Measurements from ENCODE around the gene DLG2.
"Not testable (repeated sequence)": the region's sequence is repeated elsewhere in the genome, so short reads cannot be mapped to it uniquely, and the experiment has no call there.

DLG2 gene

GRCh38 chr11:83601914-83602527, 2025.1 kb downstream of the DLG2 start:
- H3K27ac ChIP-seq (ENCODE audit: low read depth, low read length), result no peak overlapping the region
- no peaks in the 10 kb centered on the region for H3K27me3 ChIP-seq (ENCODE audit: control insufficient read depth in 1 of 2, insufficient read depth in 2 of 2, low read length in 2 of 2)
- H3K9ac ChIP-seq (ENCODE audit: low read length), result no peak overlapping the region
- H3K4me1 ChIP-seq (ENCODE audit: insufficient read depth, low read length), result no peaks in the 10 kb centered on the region
- no peaks in the 10 kb centered on the region for H3K36me3 ChIP-seq (ENCODE audit: insufficient read depth, low read length)
- H3K9me3 ChIP-seq (ENCODE audit: low read length), result no peaks in the 10 kb centered on the region
- no peak overlapping the region for H3K4me3 ChIP-seq (ENCODE audit: low read depth in 1 of 2, low read length in 2 of 2)

- Histone ChIP-seq H3K4me1 (ENCODE audit: insufficient read depth, low read length) (no peaks in the 10 kb centered on the region), H3K9ac (ENCODE audit: low read length) (no peak overlapping the region), H3K9me3 (ENCODE audit: low read length) (no peaks in the 10 kb centered on the region), H3K27me3 (ENCODE audit: control insufficient read depth in 1 of 2, insufficient read depth in 2 of 2, low read length in 2 of 2) (no peaks in the 10 kb centered on the region), H3K36me3 (ENCODE audit: insufficient read depth, low read length) (no peaks in the 10 kb centered on the region), H3K4me3 (ENCODE audit: low read depth in 1 of 2, low read length in 2 of 2) (no peak overlapping the region), H3K27ac (ENCODE audit: low read depth, low read length) (no peak overlapping the region)
Measured at GRCh38 chr11:83601201-83601913, 2025.8 kb downstream of the DLG2 start.

GRCh38 chr11:83600661-83601060, 2026.5 kb downstream of the DLG2 start:
- H3K4me1 ChIP-seq (ENCODE audit: insufficient read depth, low read length), result no peaks in the 10 kb centered on the region
- H3K9ac ChIP-seq (ENCODE audit: low read length), result no peak overlapping the region
- H3K36me3 ChIP-seq (ENCODE audit: insufficient read depth, low read length), result no peaks in the 10 kb centered on the region
- no peaks in the 10 kb centered on the region for H3K27me3 ChIP-seq (ENCODE audit: control insufficient read depth in 1 of 2, insufficient read depth in 2 of 2, low read length in 2 of 2)
- H3K9me3 ChIP-seq (ENCODE audit: low read length), result no peaks in the 10 kb centered on the region
- no peak overlapping the region for H3K27ac ChIP-seq (ENCODE audit: low read depth, low read length)
- H3K4me3 ChIP-seq (ENCODE audit: low read depth in 1 of 2, low read length in 2 of 2), result no peak overlapping the region

GRCh38 chr11:83599066-83599465, 2028.1 kb downstream of the DLG2 start:
- H3K4me1 ChIP-seq (ENCODE audit: insufficient read depth, low read length), result no peaks in the 10 kb centered on the region
- no peaks in the 10 kb centered on the region for H3K9me3 ChIP-seq (ENCODE audit: low read length)
- H3K27me3 ChIP-seq (ENCODE audit: control insufficient read depth in 1 of 2, insufficient read depth in 2 of 2, low read length in 2 of 2), result no peaks in the 10 kb centered on the region
- no peak overlapping the region for H3K4me3 ChIP-seq (ENCODE audit: low read depth in 1 of 2, low read length in 2 of 2)
- H3K36me3 ChIP-seq (ENCODE audit: insufficient read depth, low read length), result no peaks in the 10 kb centered on the region
- no peak overlapping the region for H3K27ac ChIP-seq (ENCODE audit: low read depth, low read length)
- H3K9ac ChIP-seq (ENCODE audit: low read length), result no peak overlapping the region

- not testable (repeated sequence) for H3K36me3 ChIP-seq (ENCODE audit: insufficient read depth, low read length); H3K4me3 ChIP-seq (ENCODE audit: low read depth in 1 of 2, low read length in 2 of 2); H3K27me3 ChIP-seq (ENCODE audit: control insufficient read depth in 1 of 2, insufficient read depth in 2 of 2, low read length in 2 of 2); H3K27ac ChIP-seq (ENCODE audit: low read depth, low read length); H3K4me1 ChIP-seq (ENCODE audit: insufficient read depth, low read length); H3K9me3 ChIP-seq (ENCODE audit: low read length); H3K9ac ChIP-seq (ENCODE audit: low read length)
Measured at GRCh38 chr11:83587797-83588196, 2039.3 kb downstream of the DLG2 start.

GRCh38 chr11:83583757-83584366, 2043.3 kb downstream of the DLG2 start:
- Histone ChIP-seq H3K36me3 (ENCODE audit: insufficient read depth, low read length) (no peaks in the 10 kb centered on the region), H3K27ac (ENCODE audit: low read depth, low read length) (no peak overlapping the region), H3K4me1 (ENCODE audit: insufficient read depth, low read length) (no peaks in the 10 kb centered on the region), H3K27me3 (ENCODE audit: control insufficient read depth in 1 of 2, insufficient read depth in 2 of 2, low read length in 2 of 2) (no peaks in the 10 kb centered on the region), H3K4me3 (ENCODE audit: low read depth in 1 of 2, low read length in 2 of 2) (no peak overlapping the region), H3K9ac (ENCODE audit: low read length) (no peak overlapping the region), H3K9me3 (ENCODE audit: low read length) (no peaks in the 10 kb centered on the region)

GRCh38 chr11:83574519-83574918, 2052.6 kb downstream of the DLG2 start:
- no peak overlapping the region for H3K4me3 ChIP-seq (ENCODE audit: low read depth in 1 of 2, low read length in 2 of 2)
- H3K27ac ChIP-seq (ENCODE audit: low read depth, low read length), result no peak overlapping the region
- no peak overlapping the region for H3K9ac ChIP-seq (ENCODE audit: low read length)
- H3K4me1 ChIP-seq (ENCODE audit: insufficient read depth, low read length), result no peaks in the 10 kb centered on the region
- H3K36me3 ChIP-seq (ENCODE audit: insufficient read depth, low read length), result no peaks in the 10 kb centered on the region
- H3K27me3 ChIP-seq (ENCODE audit: control insufficient read depth in 1 of 2, insufficient read depth in 2 of 2, low read length in 2 of 2), result no peaks in the 10 kb centered on the region
- no peaks in the 10 kb centered on the region for H3K9me3 ChIP-seq (ENCODE audit: low read length)

GRCh38 chr11:83572581-83573496, 2054.3 kb downstream of the DLG2 start:
- Histone ChIP-seq H3K9ac (ENCODE audit: low read length) (no peak overlapping the region), H3K4me1 (ENCODE audit: insufficient read depth, low read length) (no peaks in the 10 kb centered on the region), H3K9me3 (ENCODE audit: low read length) (no peaks in the 10 kb centered on the region), H3K36me3 (ENCODE audit: insufficient read depth, low read length) (no peaks in the 10 kb centered on the region), H3K4me3 (ENCODE audit: low read depth in 1 of 2, low read length in 2 of 2) (no peak overlapping the region), H3K27ac (ENCODE audit: low read depth, low read length) (no peak overlapping the region), H3K27me3 (ENCODE audit: control insufficient read depth in 1 of 2, insufficient read depth in 2 of 2, low read length in 2 of 2) (no peaks in the 10 kb centered on the region)

- Histone ChIP-seq H3K36me3 (ENCODE audit: insufficient read depth, low read length) (no peaks in the 10 kb centered on the region), H3K9me3 (ENCODE audit: low read length) (no peaks in the 10 kb centered on the region), H3K27ac (ENCODE audit: low read depth, low read length) (no peak overlapping the region), H3K9ac (ENCODE audit: low read length) (no peak overlapping the region), H3K4me1 (ENCODE audit: insufficient read depth, low read length) (no peaks in the 10 kb centered on the region), H3K27me3 (ENCODE audit: control insufficient read depth in 1 of 2, insufficient read depth in 2 of 2, low read length in 2 of 2) (no peaks in the 10 kb centered on the region), H3K4me3 (ENCODE audit: low read depth in 1 of 2, low read length in 2 of 2) (no peak overlapping the region)
Measured at GRCh38 chr11:83571302-83571701, 2055.8 kb downstream of the DLG2 start.

- H3K9ac ChIP-seq (ENCODE audit: low read length), result no peak overlapping the region
- H3K27ac ChIP-seq (ENCODE audit: low read depth, low read length), result no peak overlapping the region
- no peak overlapping the region for H3K4me3 ChIP-seq (ENCODE audit: low read depth in 1 of 2, low read length in 2 of 2)
- no peaks in the 10 kb centered on the region for H3K4me1 ChIP-seq (ENCODE audit: insufficient read depth, low read length)
- H3K27me3 ChIP-seq (ENCODE audit: control insufficient read depth in 1 of 2, insufficient read depth in 2 of 2, low read length in 2 of 2), result no peaks in the 10 kb centered on the region
- H3K36me3 ChIP-seq (ENCODE audit: insufficient read depth, low read length), result no peaks in the 10 kb centered on the region
- no peaks in the 10 kb centered on the region for H3K9me3 ChIP-seq (ENCODE audit: low read length)
Measured at GRCh38 chr11:83569134-83569805, 2057.9 kb downstream of the DLG2 start.

- Histone ChIP-seq H3K27me3 (ENCODE audit: control insufficient read depth in 1 of 2, insufficient read depth in 2 of 2, low read length in 2 of 2) (no peaks in the 10 kb centered on the region), H3K36me3 (ENCODE audit: insufficient read depth, low read length) (no peaks in the 10 kb centered on the region), H3K4me1 (ENCODE audit: insufficient read depth, low read length) (no peaks in the 10 kb centered on the region), H3K9ac (ENCODE audit: low read length) (no peak overlapping the region), H3K4me3 (ENCODE audit: low read depth in 1 of 2, low read length in 2 of 2) (no peak overlapping the region), H3K9me3 (ENCODE audit: low read length) (no peaks in the 10 kb centered on the region), H3K27ac (ENCODE audit: low read depth, low read length) (no peak overlapping the region)
Measured at GRCh38 chr11:83568516-83568915, 2058.6 kb downstream of the DLG2 start.
